Eye (tissue), 1 donor: ENCODE results near the gene TSACC.

Experiments
- DNase-seq: peaks from one replicate; pipeline ENCODE4 v3.0.0-alpha.2; 2015

TSACC gene

DNA sequence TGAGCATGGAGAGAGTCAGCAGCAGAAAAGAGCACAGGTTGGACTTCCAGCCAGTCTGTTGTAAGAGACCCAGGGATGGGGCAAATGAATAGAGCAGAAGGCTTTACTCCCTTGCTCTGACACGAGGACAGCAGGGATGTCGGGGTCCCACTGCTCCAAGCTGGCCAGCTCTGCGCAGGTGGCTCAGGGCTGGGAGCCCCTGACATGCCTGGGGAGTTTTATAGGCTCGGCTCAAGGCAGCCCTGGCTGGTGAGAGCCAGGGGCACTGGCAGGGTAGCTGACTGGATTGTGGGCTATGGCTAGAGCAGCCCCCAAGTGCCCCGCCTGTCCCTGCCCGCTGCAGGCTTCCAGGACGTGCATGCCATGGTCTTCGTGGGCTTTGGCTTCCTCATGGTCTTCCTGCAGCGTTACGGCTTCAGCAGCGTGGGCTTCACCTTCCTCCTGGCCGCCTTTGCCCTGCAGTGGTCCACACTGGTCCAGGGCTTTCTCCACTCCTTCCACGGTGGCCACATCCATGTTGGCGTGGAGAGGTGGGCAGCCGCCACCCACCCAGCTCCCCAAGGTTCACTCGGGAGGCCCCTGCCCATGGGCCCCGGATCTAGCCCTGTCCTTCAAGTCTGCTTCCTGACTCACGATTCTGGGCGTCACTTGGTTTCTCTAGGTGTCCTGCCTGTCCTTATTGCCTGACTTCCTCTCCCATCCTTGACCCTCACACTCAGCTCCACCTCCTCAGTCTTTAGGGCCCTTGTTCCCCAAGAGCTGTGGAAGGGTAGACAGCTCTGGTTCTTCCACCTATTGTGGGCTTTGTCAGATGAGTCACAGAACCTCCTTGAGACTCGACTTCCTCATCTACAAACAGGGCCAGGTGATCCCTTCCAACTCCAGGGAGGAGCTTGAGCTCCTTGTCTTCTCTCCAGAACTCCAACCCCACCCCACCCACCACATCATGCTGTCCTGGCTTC is 38.9 kb downstream of the TSACC start:
- no peak for DNase-seq

DNA sequence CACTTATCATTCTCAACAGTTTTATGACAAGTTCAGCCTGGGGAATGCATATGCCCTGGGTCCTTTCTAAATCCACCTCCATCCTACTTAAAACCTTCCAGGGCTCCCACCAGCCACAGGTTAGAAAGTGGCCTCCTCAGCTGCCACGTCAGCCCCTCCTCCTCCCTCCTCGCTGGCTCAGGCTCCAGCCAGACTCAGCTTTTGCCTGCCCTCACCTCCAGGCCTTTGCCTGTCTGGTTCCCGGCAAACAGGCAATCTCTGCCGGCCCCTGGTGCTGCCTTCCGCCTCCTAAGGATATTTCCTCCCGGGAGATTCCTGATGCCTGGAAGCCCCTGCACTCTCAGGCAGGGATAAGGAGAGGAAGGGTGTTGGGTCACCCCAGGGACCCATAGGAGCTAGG is 40.2 kb downstream of the TSACC start:
- DNase-seq = no peak

DNA sequence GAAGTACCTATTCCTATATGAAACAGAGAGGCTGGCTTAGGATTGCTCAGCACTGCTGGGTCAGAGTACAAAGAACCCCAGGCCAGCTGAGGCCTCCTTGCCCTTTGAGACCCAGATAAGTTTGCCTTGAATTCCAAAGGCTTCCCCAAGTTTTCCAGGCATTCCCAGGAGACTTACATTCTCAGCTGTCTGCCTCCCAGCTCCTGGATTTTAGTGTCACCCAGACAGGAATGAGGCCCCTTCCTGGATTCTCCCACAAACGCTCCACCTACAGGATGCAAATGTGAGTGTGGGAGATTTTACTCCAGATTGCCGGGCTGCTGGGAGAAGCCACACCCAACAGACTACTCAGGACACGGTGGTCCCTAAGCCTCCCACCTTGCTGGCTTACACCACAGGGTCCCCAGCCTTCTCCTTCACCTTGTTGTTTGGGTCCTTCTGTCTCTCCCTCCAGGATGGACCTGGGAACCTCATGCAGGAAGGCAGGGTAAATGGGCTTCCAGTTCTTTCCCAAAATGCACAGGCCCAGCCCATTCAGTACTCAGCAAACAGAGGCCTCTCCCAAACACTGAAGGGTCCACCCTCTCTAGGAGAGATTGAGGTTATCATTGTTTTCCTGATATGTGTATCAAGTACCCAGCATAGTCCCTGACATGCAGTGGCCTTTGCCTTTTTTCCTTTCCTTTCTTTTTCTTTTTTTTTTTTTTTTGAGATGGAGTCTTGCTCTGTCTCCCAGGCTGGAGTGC is 41.3 kb downstream of the TSACC start:
- no peak for DNase-seq

DNA sequence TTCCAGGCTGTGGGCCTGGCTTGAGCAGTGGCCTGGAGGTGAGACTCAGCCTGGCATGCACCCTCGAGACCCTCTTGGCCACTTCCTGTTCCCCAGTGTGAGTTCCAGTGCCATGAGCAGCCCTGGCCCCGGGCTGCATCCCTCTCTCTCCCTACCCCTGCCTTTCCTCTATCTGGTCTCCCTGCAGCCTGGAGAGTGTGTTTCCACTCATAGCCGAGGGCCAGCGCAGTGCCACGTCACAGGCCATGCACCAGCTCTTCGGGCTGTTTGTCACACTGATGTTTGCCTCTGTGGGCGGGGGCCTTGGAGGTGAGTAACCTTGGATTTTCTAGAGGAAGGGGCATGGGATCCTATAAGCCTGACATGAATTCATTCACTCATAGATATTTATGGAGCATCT is 44.2 kb downstream of the TSACC start:
- DNase-seq = no peak

DNA sequence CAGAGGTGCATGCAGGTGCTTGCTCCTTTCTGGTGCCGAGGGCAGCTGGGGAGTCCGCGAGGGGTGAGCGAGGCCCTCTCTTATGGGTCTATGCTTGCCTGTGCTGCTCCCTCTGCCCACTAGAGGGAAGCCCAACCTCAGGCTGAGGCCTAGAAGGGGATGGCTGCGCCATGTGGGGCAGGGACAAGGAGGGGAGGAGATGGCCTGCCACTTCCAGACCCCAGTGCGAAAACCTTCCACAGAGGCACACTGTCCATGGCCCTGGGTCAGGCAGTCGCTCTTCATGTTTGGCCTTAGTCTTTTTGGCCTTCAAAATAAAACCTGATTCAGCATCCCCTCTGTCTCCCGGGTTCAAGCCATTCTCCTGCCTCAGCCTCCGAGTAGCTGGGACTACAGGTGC is 44.7 kb downstream of the TSACC start:
- peak; percentile 84 for DNase-seq

DNA sequence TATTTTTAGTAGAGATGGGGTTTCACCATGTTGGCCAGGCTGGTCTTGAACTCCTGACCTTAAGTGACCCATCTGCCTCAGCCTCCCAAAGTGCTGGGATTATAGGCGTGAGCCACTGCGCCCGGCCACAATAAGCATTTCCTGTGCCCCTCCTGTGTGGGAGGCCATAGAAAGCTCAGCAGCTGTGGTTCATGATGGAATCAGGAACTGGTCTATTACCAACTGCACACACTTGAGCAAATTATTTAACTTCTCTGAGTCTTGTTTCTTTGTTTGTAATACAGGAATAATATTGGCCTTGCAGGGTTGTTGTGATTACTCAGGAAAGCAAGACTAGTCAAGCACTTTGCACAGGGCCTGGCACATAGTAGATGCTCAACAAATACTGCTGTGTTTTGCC is 45.7 kb downstream of the TSACC start:
- no peak for DNase-seq

DNA sequence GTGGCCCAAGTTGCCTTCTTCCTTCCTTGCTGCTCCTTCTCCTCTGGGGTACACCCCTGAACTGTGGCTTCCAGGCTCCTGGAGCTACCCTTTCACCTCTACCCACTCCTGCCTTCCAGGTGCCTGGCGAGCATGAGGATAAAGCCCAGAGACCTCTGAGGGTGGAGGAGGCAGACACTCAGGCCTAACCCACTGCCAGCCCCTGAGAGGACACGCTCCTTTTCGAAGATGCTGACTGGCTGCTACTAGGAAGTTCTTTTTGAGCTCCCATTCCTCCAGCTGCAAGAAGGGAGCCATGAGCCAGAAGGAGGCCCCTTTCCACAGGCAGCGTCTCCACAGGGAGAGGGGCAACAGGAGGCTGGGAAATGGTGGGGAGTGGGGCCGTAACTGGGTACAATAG is 46.3 kb downstream of the TSACC start:
- DNase-seq = no peak

DNA sequence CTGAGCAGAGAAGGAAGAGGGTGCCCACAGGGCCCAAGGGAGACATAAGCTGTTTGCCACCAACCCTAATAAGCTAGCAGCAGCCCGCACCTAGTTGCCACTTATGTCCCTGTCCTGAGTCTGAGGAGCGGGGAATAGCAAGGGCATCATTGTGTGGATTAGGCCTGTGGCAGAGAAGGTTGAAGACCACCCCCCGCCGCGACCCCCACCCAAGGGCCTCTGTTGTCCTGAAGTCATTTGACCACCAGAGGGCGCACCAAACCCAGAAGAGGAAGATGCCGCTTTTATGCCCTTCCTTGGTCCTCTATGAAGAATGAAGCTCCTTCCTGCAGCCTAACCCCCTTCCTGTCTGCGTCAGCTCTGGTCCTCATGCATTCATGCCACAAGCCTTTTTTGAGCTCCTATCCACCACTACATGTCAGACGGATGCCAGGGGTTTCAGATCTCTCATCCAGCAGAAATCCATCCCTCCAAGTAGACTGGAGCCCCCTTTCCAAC is 47.3 kb downstream of the TSACC start:
- DNase-seq = peak; percentile 90

DNA sequence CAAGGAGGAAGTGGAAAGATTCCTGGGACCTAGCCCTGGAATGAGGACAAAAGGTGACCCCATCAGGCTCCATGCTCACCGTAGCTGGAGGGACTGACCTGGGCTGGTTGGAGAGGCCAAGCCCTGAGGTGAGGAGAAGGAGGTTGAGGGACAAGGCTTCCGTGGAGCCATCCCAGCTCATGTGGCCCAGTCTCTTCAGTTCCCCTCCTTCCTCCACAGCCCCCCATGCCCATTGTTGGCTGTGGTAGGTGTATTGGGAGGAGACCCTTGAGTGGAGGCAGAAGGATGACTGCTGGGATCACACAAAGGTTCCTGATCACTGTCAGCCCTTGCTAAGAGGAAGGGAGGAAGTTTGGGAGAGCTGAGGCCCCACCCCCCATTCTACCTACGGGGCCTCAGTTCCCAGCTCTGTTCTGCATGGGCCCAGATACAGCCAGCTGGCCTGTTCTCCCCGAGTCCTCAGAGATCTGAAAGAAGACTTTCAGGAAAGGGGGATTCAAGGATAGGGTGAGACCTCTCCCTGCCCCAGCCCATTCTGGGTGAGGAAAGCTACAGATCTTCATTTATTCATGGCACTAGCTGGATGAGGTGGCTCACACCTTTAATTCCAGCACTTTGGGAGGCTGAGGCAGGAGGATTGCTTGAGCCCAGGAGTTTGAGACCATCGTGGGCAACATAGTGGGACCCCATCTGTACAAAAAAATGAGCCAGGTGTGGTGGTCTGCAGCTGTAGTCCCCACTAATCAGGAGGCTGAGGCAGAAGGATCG is 48.0 kb downstream of the TSACC start:
- no peak for DNase-seq

DNA sequence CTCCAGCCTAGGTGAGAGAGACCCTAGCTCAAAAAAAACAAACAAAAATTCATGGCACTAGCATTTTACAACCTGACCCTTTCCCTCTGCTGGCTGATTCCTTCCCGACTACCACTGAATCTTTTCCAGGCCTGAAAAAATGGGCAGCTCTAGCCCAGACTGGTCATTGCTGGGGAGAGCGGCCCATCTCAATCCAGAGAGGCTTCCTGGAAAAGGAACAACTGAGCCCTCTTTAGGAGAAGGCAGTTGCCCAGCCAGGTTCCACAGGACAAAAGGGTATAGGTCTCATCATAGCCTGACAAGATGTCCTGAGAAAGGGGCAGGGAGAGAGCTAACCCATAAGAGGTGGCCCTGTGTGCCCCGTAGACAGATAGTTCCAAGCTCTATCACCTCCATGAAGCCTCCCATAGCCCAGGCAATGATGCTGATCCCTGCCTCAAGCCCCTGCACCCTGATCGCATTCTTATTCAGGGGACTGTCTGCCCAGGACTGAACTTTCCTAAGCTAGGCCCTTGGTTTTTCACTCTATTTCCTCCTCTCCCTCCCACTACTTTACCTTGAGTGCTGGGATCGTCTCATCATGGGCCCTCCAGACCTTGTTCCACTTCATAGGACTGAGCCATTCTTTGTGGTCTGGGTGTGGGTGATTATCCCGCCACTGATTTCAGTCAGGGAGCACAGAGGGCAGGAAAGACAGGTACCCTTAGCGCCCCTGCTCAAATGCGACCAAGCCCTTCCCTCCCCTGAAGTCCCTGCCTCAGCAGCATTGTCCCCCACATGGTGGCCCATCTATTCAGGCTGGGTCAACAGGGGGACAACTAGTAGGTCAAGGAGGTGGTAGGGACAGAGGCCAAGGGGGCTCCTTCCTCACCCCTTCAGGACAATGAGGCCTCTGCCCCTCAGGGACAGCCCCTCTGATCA is 48.9 kb downstream of the TSACC start:
- no peak for DNase-seq

DNA sequence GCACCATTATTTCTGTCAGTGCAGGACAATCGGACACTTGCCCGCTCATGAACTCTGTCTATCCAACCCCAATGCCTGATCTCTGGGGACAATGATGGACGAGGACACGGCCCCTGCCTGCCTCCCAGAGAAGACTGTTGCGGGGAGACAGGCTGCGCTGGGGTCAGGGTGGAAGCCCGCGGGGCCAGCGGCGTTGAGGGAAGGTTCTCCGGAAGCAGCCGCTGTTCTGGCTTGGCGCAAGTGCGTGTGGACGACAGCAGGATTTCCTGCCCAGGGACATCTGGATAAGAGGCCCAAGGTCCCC is 49.5 kb downstream of the TSACC start:
- no peak for DNase-seq

DNA sequence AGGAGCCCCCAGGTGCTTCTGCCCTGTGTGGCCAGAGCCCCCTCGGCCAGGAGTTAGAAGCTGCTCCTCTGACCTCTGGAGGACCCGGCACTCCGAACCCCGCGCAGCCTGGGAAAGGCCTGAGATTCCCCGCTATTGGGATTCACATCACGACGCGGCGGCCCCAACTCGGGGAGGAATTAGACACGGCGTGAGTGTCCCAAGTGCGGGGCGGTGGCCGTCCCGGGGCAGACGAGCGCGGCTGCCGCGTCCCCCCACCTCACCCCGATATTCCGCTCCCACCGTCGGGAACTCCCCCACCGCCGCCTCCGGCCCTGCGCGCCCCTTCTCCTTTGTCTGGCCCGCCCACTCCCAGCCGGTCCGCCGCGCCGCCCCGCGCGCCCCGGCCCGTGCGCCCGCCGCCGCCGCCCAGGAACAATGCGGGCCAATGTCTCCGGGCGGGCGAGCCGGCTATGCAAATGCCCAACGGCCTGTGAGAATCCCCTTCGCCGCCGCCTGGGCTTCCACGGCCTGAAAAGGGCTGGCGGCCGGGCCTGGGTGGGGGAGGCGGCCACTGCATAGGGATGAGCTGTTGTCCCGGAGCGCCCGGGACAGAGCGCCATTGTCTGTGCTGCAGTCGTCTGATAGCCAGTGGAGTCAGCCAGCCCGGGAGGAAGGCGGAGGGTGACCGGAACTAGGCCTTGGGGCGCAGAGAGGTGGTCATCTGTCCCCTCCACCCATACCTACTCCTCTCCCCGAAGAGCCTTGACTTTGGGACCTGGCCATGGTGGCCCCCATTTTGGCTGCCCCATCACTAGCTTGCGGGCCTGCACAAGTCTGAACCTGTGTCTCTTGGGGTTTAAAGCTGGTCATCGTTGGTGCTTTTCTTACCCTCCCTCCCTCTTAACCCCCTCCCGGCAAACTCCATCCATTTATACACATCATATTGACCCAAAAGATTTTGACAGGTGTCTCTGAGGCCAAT is 50.1 kb downstream of the TSACC start:
- DNase-seq = peak; percentile 69

DNA sequence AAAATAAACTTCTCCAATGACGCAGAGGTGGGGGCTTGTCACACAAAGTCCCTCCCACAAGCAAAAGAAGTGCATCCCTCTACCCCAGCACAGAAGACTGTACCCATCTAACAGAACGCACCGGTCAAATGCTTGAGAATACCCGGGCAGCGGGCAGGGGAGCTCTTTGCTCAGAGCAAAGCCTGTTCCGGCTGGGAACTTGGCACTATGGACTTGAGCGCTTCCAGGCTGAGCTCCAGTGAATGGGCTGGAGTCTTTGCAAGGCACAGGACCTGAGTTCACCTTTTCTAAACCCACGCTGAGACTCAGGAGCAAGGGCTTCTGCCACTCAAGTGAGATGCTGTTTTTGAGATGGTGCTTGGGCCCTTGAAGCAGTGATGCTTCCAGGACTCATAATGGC is 51.0 kb downstream of the TSACC start:
- no peak for DNase-seq

DNA sequence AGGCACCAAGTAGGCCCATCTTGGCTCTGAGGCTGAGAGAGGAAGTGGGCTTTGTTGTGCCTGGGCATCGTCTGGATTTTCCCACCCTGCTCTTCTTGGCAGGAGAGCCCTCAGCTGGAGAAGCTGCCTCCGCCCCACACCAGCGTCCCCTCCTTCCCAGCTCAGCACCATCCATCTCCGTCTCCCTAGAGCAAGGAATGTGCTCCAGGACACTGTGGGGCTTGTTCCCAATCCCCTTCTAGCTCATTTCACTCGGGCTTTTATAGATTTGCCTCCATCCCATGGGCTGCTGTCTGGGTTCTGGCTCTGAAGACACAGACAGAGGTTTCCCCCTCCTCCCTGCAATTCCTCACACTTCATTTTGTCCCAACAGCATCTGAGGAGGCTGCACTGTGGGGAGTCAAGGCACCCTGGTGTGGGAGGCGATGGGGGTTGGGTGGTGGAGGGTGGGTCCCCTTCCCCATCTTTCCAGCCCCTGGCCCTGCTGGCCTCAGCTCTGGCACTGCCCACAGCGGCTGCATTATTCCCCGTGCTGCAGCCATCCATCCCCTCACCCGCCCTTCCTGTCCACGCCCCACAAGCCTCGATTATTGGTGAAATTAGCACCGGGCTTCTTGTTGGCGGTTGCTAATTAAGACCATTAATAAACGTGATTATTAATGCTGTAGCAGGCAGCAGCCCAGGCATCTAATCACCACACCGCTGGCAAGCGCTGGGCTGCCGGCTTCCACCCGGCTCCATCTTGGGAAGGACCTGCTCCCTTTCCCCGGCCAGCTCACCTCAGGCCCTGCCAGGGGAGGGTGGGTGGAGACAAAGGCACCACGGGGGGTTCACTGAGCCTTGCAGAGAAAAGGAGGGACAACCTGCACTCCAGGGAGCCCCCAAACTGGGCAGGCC is 52.4 kb downstream of the TSACC start:
- no peak for DNase-seq

DNA sequence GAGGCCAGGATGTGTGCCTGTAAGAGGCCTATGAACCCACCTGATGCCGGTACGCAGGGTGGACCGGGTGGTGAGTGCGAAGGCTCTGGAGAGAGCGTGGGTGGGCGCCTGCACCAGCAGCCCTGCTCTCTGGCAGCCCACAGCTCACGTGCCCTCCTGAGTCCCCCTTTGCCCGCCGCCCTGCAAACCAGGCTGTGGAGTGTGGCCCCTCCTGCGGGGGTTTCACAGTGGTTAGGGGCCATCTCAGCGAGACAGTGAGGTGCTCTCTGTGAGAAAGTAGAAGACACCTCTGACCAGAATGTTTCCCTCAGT is 53.0 kb downstream of the TSACC start:
- DNase-seq = no peak

DNA sequence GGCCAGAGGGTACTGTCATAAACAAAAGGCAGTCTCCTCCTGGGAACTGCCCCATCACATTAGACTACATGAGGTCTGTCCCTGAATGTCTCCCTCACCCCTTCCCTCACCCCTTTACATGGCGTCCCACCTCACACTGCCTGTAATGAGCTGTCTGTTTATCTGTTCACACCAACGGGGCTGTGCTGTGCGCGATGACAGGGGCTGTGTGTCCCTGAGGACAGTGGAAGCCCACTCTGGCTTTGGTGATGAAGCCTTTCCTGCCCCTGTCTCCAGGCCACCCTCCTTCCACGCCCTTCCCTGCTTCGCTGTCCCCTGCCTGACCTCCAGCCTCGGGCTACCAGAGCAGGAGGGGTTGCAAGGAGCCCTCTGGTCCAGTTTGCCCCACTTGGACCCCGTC is 53.4 kb downstream of the TSACC start:
- no peak for DNase-seq

DNA sequence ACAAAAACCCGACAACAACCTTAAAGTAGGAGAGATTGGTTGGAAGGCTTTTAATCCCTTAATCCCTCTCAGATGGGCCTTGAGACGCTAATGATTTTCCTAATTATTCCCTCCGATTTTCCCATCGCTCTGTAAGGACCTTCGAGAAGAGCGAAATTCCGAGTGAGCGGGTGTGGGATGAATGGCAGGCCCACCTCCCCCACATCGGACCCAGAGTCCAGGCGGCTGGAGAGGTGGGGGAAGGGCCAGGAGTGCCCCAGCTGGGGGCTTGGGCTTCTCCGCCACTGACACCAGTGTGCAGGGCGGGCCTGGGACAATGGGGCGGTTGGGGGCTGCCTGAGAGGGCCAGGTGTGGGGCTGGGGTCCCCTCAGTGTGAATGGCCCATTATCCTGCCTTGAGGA is 54.1 kb downstream of the TSACC start:
- peak; percentile 52 for DNase-seq

DNA sequence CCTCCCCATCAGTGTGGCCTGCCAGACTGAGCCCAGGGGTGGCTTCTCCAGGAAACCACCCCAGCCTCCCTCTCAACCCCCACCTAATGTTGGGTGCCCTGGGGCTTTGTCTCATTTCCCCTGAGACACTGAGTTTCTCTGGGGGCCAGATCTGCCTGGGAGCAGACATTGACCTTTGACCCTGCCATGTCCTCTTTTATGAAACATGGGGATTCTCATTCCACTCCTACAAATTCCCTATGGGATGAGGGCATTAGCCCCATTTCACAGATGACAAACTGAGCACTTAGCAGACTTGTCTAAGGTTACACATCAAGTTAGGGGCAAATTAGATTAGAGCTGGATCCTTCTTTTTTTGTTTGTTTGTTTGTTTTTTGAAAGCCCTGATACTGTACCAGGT is 54.8 kb downstream of the TSACC start:
- no peak for DNase-seq

DNA sequence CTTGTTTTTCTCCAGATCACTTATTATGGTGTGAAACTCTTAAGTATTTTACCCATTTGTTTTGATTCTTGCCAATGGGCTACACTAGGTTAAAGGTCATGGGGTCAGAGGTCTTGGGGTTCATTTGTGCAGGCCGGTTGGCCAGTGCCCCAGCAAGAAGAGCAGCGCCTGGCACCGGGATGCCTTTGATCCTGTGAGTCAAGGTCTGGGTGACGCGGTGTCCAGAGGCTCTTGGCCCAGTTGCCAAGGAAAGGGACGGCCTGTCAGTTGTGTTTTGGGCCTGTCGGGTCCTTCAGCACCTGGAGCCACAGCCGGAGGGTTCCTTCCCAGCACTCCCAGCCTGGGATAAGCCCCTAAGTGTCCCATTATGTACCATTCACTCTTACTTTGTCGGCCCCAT is 55.8 kb downstream of the TSACC start:
- no peak for DNase-seq

DNA sequence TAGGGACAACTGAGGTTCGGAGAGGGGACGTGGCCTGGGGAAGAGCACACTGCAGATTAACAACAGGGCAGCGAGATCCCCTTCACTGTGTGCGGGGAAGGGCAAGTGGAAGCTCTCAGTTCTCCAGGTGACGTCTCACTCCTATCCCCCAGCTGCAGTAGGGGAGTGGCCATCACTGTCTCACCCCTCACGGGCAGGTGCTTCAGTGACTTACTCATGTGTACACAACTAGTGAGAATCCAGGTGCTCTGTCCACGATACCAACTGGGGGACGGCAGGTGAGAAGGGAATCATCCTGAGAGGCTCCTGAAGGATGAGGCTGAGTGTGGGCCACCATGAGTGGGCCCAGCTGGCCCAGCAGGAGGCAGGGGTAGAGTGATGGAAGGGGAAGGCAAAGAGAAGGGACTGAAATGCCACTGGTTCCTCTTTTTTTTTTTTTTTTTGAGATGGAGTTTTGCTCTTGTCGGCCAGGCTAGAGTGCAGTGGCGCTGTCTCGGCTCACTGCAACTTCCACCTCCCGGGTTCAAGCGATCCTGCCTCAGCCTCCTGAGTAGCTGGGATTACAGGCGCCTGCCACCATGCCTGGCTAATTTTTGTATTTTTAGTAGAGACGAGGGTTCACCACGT is 56.6 kb downstream of the TSACC start:
- no peak for DNase-seq
